Left hindlimb (tissue), 1 donor: ENCODE measurements around the gene SETD7.

Experiments
- DNase-seq: peaks from one replicate; pipeline ENCODE4 v3.0.0-alpha.2; 2018

Gene SETD7

DNA sequence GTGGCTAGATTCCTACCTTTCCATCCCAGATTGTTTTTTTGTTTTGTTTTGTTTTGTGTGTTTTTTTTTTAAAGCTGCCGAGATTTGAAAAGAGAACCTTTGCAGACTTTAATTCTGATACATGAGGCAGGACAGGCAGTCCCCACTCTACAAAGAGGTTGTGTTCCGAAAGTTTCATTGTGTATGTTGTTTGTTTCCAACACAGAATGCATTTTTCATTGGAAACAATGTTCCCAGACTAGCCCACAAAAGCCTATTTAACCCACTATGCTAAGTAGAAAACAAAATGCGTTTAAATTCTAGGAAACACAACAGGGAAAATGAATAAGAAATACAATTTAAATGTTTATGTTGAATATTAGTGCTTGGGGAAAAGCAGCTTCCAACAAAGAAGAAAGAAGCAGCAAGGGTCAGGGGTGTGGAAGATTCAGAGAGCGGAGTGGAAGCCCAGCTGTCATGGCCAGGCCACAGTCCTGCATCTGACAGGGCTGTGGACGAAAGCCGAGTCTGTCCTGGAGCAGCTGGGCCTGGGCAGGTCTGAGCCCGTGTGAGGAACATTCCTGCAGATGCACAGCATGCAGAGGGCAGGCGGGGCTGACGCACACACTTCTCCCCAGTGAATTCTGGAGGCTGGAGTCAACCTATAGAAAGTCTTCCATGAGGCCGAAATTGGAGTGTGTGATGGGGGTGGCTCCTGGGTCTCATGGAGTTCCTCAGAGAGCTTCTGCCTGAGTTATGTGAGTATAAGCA lies 12.4 kb upstream of the SETD7 start:
- DNase-seq: peak; percentile 83

DNA sequence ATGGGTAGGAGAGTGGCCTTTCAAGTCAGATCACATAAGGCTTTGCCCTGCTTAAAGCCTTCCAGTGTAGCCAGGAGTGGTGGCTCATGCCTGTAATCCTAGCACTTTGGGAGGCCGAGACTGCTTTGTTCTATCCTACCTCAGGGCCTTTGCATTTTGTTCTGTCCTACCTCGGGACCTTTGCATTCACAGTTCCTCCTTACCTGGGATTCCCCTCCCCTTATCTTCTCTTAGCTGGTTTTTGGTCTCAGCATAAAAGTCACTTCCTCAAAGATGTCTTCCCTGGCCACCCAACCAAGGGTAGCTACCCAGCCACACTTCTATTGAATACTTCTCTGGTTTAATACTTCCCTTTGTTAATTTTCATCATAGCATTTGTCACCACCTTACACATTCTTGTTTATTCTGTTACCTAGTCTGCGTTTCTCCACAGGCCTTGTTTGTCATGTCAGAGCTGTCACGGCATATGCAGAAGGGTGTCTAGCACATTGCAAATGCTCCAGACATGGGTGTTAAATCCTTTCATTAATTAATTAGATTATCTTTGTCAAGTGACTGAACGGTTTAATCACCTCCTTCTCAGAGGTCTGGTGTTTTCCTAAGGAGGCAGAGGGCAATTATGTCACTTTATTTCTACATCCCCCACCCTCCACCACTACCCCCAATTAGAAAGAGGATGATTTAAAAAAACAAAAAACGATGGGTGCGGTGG lies 11.3 kb upstream of the SETD7 start:
- DNase-seq: no peak

DNA sequence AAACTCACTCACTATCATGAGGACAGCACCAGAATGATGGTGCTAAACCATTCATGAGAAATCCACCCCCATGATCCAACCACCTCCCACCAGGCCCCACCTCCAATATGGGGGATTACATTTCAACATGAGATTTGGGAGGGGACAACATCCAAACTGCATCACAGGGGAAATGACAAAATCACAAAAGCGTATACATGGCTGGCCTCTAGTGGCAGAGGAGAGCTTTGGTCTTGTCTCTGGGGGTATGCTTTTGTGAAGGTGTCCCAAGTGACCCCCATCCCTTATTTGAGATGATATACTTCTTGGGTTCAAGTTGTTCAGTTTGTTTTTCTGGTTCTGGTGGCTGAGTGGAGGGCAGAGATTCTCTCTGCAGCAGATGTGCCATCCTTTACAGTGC lies 8.5 kb upstream of the SETD7 start:
- no peak for DNase-seq

DNA sequence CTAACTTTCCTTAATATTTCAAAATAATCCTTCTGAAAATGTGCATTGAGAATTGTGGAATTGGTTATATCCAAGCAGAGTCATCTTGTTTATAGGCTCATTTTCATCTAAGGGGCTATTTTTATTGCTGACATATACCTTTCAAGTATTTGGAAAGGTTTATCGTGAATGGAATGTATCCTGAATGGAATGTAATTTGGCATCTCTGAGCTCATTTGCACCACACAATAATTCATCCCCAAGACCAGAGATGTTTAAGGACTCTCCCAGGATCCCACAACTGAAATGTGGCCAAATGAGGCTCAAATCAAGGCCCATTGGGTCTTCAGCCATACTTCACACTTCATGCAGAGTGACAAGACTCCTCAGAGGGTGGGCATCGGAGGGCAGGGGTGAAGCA lies 7.5 kb upstream of the SETD7 start:
- DNase-seq: no peak

DNA sequence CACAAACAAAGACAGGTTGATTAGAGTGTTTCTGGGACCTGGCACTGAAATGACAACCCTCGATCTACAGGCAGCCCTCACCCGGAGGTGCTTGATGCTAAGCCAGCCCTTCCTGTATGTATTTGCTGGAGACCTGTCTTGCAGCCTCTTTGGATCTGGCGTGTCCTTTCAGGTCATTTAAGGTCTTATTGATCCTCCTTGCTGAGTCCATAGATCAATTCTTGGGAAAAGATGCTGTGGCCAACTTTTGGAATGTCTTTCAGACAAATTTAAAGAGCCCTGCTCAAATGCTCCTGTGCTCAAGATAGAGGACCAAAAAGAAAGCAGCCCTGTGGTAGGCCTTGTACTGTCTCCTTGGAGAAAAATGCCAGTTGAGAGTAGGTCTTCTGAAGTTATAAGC lies 6.8 kb upstream of the SETD7 start:
- DNase-seq: no peak

DNA sequence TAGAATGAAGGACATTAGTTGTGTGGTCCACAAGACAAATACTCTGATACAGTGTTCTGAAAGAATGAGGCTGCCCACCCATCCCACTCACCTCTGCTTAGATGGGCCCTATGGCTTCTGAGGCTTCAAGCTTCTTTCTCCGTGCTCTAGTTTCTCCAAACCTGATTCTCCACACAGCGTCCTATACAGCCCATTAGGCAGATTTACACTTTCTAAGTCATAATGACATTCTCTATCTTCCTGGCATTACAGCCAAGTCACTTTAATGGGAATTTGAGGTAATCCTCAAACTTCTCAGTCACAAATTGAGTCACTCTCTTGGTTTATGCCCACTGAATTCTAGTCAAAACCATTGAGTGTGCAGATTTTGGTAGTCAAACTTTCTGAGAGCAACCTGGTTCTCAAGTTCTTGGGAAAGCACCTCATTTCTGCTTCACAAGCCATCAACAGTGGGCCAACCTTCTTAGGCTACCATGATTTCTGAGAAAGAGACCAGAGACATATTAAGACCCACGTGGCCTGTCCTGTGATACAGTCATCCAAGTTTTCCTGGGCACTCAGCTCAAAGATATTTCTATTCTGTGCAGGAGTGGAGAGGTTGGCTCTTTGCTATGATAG lies 6.2 kb upstream of the SETD7 start:
- no peak for DNase-seq

DNA sequence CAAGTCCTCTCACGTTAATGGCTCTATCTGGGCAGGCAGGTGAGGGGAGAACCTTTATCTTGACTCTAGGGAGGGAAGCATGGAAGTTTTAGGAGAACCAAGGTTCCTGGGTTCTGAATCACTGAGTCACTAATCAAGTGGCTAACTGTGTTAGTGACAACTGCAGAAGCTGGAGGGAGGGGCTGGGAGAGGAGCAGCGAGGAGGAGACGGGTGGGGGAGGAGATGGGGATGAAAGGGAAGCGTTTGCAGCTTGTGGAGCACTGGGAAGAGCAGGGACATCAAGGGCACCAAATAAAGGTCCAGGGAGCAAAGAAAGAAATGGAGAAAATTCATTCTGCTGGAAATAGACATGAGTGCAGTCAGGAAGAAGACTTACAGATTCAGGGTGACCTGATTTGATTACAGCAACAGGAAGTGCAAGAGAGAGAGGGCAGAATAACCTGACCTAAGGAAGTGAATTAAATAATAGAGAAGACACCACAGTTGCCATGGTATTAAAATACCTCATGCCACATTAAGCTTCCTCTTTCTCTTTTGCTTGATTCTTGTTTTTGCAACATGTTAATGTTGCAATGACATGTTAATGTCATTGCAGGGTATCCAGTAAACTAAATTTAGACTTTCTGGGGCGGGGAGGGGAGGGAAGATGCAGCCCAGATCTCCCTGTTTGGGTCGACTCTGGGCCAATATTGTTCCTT lies 4.5 kb upstream of the SETD7 start:
- no peak for DNase-seq

DNA sequence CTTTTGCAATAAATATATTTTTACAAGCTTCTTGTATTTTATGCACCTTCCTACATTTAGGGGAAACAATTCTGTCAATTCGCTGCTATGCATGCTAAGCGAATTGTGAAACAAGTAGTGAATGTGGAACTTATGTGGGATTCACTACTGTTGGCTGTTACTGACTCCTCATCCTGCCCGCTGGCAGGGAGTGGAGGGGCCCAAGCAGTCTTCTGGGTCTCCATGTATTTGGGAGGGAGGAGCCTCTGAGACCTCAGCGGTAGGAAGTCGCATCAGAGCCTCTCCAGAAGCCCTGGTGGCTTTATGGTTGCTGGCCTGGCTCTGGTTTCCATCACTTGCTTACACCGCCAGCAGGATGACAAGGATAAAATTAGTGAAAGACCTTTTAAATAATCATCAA lies 3.7 kb upstream of the SETD7 start:
- DNase-seq: no peak

DNA sequence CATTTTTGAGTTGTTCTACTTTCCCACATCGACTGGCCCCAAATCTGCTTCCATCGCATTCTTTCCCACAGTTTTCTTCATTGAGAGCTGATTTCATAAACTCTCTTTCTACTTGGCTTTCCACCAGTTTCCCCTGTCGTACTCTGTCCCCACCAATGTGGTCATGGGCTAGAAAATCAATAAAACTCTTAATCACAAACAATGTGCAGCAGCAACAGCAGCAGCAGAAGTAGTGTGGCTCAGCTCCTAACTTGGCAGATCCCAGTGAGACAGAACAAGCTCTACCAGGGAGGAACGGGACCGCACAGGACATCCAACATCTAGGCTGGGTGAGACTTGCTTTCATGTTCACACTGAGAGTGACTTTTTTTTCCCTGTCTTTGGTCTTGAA lies 3.1 kb upstream of the SETD7 start:
- no peak for DNase-seq

DNA sequence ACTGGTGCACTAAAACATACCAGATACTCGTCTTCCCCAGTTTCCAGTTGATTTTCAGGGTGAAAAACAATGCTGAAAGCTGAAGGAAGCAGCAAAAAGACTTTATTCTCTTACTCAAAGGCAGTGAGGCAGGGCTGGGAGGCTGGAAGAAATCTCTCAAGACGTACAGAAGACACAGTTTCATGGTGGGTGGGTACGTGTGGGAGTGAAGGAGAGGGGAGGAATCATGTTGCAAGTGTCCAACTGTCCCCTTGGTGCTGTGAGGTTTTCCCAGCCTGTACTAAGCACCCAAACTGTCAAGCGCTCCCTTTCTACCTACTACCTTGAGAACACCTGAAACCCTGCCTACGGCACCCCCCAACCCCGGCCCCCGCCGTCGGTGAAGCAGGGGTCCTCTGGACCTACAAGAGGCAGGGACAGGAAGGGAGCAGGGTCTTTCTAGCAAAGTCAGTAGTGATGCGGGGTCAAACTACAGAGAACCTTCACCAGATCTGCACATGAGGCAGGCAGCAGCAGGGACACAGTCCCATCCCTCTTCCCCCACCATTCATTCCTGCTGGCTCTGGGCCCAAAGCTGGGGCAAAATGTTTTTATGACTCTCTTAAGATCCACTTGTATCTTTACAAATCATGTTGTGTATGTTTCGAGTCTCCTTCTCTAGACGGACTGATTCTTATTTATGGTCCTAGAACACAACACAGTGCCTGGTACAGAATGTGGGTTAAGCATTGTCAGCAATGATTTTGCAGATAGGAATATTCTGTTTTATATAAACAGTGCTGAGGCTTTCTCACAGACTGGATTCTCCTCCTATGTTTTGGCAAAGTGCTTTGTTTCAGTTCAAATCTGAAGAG lies 2.4 kb upstream of the SETD7 start:
- no peak for DNase-seq

DNA sequence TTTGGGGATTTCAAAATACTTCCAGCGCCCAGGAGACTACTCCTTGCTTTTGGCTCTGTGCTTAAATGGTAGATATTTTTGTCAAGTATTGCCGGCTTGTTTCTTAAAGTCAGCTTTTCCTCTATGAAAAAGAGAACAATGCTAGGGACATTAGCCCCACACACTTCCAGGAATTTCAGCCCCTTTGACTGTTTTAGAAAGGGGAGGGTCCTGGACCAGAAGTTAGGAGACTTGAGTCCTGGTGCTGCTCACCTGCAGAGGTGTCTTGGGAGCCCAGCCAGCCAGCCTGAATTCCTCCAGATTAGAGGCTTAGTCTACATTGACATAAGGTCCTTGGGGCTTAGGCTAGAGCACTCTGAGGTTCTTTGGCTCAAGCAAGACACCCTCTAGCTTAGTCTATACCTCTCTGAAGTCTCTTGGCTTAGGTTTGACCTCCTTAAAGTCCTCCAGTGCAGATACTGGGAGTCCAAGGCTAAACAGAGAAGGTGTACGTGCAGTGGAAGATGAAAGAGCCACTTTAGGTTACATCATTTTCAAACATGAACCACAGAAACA lies 1.6 kb upstream of the SETD7 start:
- no peak for DNase-seq

DNA sequence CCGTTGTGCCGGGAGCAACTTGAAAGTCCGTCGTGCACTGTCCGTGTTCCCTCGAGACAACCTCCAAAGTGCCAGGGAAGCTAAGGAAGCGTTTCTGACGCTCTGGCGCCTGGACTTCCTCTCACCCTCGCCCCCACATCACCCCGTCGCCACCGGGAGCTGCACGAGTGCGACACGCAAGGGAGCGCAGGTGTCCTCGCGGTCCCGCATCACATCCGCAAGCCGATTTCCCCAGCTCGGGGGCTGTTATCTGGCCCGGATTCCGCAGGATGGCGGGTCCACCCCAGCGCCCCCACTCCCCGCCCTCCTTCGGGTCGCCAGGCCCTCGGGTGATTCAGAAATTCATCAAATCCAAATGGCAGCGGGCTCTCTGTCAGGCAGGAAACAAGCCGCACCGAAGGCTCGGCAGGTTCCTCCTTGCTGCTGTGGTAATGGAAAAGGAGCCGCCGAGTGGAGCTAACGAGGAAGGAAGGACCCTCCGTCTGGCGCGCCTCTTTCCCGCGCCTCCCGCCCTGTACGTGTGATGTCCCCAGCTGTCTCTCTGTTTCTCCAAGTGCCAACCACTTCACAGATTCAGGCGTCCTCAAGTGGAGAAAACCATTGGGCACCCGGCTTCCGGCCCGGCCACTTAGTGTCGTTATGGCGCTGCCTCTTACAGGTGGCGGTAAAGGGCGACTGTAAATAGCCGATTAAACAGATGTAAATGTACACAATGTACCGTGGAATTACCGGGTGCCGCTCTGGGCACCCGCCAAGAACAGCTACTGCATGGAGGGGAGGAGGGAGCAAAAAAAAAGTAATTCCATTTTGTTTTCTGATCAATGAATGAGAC lies 921 bp upstream of the SETD7 start:
- DNase-seq: peak; percentile 75

DNA sequence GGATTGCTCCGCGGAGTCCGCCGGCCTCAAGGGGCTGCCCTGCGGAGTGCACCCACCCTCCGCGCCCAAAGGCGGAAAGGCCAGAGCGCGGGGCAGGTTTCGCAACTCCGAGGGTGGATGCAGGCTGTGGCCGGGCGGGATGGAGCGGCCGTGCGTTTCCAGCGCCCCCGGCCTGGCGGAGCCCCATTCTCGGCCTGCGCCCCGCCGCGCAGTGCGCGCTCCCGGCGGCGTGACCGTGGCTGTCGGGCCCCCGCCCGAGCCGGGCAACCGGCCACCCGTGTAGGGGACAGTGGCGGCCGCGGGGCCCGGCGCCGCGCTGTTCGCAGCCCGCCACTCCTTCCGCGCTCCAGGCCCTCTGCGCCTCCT lies 331 bp downstream of the SETD7 start:
- no peak for DNase-seq

DNA sequence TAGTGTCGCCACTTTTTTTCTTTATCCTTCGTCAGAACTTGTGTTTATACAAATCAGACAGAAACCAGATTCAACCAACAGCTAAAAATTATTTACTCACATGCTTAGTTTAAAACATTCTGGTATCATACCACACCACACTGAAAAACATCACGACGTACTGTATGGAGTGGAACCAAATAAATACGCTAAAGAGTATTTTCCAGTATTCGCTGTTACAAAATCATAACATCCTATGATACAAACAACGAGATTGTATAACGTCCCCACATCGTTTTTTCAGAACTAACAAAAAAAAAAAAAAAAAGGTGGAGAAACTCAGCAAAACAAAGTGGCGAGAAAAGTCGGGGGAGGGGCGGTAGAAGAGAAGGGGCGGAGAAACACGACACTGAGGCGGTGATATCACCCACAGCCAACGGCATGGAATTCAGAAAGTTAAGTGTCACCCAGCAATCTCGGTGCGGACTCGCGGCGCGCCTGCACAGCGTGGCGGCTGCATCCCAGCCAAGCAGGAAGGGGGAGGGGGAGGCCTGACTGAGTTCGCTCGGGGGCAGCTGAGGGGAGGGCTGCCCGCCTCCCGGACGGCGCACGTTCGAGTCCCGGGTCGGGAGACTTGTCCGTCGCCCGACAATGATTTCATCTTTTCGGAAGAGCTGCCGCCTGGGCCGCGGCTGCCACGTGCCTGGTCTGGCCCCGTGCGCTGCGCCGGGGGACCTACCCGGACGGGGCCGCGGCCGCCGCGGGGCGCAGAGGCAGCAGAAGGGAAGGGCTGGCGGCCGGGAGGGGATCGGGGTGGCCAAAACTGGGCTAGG lies 920 bp downstream of the SETD7 start:
- DNase-seq: peak; percentile 94

DNA sequence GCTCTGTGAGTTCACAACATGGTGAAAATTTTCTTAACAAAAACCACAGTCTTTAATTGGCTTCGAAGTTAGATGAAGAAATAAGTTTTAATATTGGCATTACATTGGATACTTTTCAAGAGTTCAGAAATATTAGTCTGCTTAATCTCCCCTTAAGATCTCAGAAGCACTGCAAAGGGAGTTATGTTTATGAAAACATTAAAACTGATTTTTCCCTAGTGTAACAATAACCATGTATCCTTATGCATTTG lies 1.5 kb downstream of the SETD7 start:
- DNase-seq: no peak

DNA sequence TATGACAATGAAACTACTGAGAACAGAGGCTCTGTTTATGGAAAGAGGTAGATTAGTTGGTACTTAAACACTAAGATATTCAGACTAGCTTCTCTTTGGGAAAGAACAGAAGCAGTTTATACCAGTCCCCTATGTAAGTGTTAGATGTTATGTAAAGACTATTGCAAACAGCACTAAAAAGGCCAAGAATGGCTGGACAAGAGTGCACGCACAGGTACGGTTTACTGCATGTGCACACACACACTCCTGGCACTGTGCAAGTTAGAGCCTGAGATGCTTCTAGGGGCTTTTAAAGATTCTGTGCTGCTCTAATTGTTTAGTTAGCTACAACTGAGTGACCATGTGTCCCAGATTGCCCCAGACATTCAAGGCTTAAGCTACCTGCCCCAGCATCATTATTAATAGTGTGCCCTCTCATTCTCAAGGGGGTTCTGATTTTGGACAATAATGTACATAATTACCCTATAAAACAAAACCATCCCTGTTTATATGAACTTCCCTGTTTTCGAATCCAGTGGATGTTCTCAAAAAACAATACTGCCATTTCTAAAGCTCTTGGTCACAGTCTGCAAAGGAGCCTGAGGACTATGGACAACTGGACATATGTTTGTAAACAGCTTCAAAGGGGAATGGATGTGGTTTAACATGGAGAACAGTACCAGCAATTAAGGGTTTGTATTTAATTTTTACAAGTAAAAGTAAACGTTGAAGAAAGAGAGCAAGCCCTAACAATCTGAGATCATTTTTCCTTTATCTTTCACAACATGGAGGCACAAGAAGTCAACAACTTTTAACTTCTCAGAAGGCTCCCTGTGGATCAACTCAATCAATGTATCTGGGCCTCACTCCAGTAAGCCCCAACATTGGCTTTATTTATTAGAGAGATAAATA lies 2.0 kb downstream of the SETD7 start:
- DNase-seq: no peak

DNA sequence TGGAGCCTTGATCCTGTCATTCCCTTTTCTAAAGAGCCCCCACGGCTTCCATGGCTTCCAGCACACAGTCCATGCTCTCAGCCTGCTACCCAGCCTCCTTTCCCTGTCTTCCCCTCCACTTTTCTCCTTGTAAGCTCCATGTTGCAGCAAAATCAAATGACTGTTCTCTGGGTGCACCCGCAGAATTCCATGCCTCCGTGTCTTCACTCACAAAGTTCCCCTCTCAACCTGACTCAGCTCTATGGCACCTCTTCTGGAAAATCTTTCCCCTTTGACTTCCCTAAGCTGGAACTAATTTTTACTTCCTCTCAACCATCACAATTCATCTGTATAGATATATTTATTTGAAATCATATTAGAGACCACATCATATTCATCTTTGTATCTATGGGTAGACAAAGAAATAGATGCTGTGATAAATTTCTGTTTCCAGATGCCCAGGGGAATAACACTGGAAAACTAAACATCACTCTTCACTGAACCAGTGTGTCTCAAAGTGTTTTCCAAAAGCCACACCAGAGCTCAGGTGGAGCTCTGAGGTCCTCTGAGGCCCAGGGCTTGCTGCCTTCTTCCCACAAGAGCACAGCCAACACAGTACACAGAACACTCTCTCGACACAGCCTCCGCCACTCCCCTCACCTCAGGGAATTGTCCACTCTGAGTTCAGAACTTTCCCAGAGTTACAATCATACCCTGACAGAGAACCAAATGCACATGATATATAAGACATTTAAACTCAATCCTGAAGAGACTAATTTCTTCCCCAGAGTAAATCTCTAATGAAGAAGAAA lies 3.3 kb downstream of the SETD7 start:
- no peak for DNase-seq

DNA sequence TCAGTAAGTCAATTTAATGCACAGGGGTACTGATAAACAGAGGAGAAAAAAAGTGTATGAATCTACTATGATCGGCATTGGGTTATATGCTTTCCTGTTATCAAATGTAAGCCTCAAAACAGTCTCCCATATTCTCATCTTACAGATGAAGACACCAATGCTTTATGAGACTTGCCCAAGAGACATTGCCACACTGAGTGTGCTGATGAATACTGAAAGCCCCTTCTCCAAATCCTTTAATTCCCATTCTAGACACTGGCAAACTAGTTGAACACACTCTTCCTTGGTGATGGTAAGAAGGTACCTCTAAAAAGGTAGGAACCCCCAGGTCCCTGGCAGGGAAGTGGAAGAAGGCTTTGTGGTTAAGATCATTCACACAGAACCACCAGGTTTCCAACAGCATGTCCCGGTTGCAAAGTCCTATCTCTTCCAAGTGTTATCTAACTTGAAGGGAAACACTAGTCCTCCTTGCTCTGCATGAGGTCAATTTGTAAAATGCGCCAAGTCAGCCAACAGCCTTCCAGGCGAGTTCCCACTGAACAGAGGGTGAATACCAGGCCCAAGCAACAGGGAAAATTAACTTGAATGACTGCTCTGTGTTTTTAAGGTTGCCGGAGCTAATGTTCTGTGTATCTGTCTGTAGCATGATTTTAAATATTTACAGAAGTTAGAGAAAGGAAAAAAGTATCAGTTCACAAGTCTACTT lies 5.1 kb downstream of the SETD7 start:
- no peak for DNase-seq
